ENCODE results near the gene STK32C.
"Not testable (repeated sequence)": the region's sequence is repeated elsewhere in the genome, so short reads cannot be mapped to it uniquely, and the experiment has no call there.

DNA sequence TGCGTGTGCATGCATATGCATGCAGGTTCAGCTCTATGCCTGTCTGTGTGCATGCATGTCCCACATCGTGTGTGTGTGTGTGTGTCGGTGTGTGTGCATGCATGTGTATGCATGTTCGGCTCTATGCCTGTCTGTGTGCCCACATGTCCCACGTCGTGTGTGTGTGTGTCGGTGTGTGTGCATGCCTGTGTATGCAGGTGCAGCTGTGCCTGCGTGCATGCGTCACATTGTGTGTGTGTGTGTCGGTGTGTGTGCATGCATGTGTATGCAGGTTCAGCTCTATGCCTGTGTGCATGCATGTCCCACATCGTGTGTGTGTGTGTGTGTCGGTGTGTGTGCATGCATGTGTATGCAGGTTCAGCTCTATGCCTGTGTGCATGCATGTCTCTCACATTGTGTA, 39.8 kb downstream of the STK32C start:
- TF ChIP-seq YY1 (IDR thresholded peaks at IDR 0.05; ENCODE audit: insufficient read depth, insufficient read length); ZNF274 (IDR thresholded peaks at IDR 0.05; ENCODE audit: low read depth, low read length): not testable (repeated sequence)
